H1 (cell line): Measurements from ENCODE around the gene THBD. TPM values are rescaled to one million over a fixed set of nuclear protein-coding genes. Genes with fewer than 3 reads are reported as not detected.

ENCODE experiments used
- CTCF ChIA-PET: fragments of 300-600 bp; sonication (Branson Sonifier 250); formaldehyde crosslinking; loops from one replicate; lab custom pipeline; 2021; ENCODE audit not compliant: partially characterized antibody; lab: Charles Lee
- POLR2A ChIA-PET: fragments of 300-600 bp; sonication (Branson Sonifier 250); formaldehyde crosslinking; loops from one replicate; lab custom pipeline; 2021; ENCODE audit warnings: inconsistent platforms; ENCODE audit not compliant: partially characterized antibody; lab: Charles Lee
- DNase-seq, 2 experiments: peaks; one replicate each; pipeline versions ENCODE4 v3.0.0 to v3.0.0-alpha.2; 2010 to 2022; ENCODE audit warnings: low spot score in 2 of 2, low read depth in 1 of 2, mixed read lengths in 1 of 2
- FAIRE-seq: peaks from 2 replicates; lab custom pipeline; 2011; peaks lifted over from hg19 to GRCh38; lab: Jason Lieb, UNC
- H2AFZ ChIP-seq: 2 replicates; pipeline ENCODE4 v1.8.1; 2012; ENCODE audit warnings: low read length, inconsistent platforms
- H2AK5ac ChIP-seq: 2 replicates; pipeline ENCODE4 v1.6.1; 2013; ENCODE audit warnings: low read depth, low read length
- H2BK120ac ChIP-seq: replicated peaks from 2 replicates; pipeline ENCODE3; 2013; ENCODE audit warnings: low read depth, low read length, inconsistent platforms
- H2BK12ac ChIP-seq: 2 replicates; pipeline ENCODE4 v1.6.1; 2013; ENCODE audit warnings: low read depth, low read length
- H2BK15ac ChIP-seq: 2 replicates; pipeline ENCODE4 v1.6.1; 2013; ENCODE audit warnings: low read length
- H2BK20ac ChIP-seq: 2 replicates; pipeline ENCODE4 v1.6.1; 2013; ENCODE audit warnings: low read length
- H2BK5ac ChIP-seq: 2 replicates; pipeline ENCODE4 v1.6.1; 2013; ENCODE audit warnings: low read depth, low read length
- H3K14ac ChIP-seq: 2 replicates; pipeline ENCODE4 v1.6.1; 2013; ENCODE audit warnings: inconsistent platforms; ENCODE audit not compliant: insufficient read length
- H3K18ac ChIP-seq: 2 replicates; pipeline ENCODE4 v1.6.1; 2013; ENCODE audit warnings: low read length; ENCODE audit errors: extremely low read depth
- H3K23ac ChIP-seq: 2 replicates; pipeline ENCODE4 v1.6.1; 2013; ENCODE audit warnings: inconsistent platforms; ENCODE audit not compliant: insufficient read length
- H3K23me2 ChIP-seq: 2 replicates; pipeline ENCODE4 v1.6.1; 2013; ENCODE audit warnings: low read depth, low read length
- H3K27ac ChIP-seq: 2 replicates; pipeline ENCODE4 v1.6.1; 2011; ENCODE audit warnings: low read depth, low read length, inconsistent platforms
- H3K27me3 ChIP-seq, 4 experiments: replicated peaks in 1 of 4; 1 replicate in 1 of 4; 2 replicates in 3 of 4; pipeline versions ENCODE4 v1.6.1 to v1.8.1; 2011 to 2013; ENCODE audit warnings: low read length in 3 of 4, mild to moderate bottlenecking in 3 of 4, inconsistent platforms in 2 of 4, mixed read lengths in 2 of 4, moderate library complexity in 1 of 4; ENCODE audit not compliant: control insufficient read depth in 3 of 4, insufficient read depth in 3 of 4; ENCODE audit errors: extremely low read depth in 1 of 4
- H3K36me3 ChIP-seq, 4 experiments: 2 replicates each; pipeline versions ENCODE4 v1.6.1 to v1.8.1; 2011 to 2013; ENCODE audit warnings: mild to moderate bottlenecking in 4 of 4, low read length in 3 of 4, moderate library complexity in 2 of 4, control low read depth in 1 of 4, inconsistent platforms in 1 of 4; ENCODE audit not compliant: insufficient read depth in 4 of 4, control insufficient read depth in 2 of 4
- H3K4ac ChIP-seq: replicated peaks from 2 replicates; pipeline ENCODE3; 2013; ENCODE audit warnings: low read length, low read depth, mixed read lengths, inconsistent platforms; ENCODE audit not compliant: insufficient read length
- H3K4me1 ChIP-seq, 4 experiments: replicated peaks in 1 of 4; 1 replicate in 1 of 4; 2 replicates in 3 of 4; pipeline versions ENCODE4 v1.6.1 to v1.8.1; 2011 to 2013; ENCODE audit warnings: low read length in 3 of 4, inconsistent platforms in 2 of 4, mixed read lengths in 1 of 4; ENCODE audit not compliant: insufficient read depth in 4 of 4, control insufficient read depth in 3 of 4
- H3K4me2 ChIP-seq, 2 experiments: 2 replicates each; pipeline versions ENCODE4 v1.6.1 to v1.8.1; 2011 to 2013; ENCODE audit warnings: low read depth in 2 of 2, low read length in 2 of 2, control low read depth in 1 of 2, inconsistent platforms in 1 of 2, mild to moderate bottlenecking in 1 of 2; ENCODE audit not compliant: insufficient read depth in 1 of 2
- H3K4me3 ChIP-seq, 4 experiments: fragments of 200-600, 300-600 bp in 1 of 4; sonication (generic), shearing (Covaris generic), sonication (Bioruptor Twin) in 1 of 4; 2 replicates each; pipeline versions ENCODE4 v1.5.1 to v1.8.1; 2011 to 2016; ENCODE audit warnings: low read length in 4 of 4, low read depth in 3 of 4, control low read depth in 2 of 4, inconsistent platforms in 2 of 4, mild to moderate bottlenecking in 2 of 4, mixed read lengths in 1 of 4, moderate library complexity in 1 of 4; ENCODE audit not compliant: insufficient read depth in 2 of 4; ENCODE audit errors: extremely low read depth in 1 of 4
- H3K56ac ChIP-seq: replicated peaks from 2 replicates; pipeline ENCODE3; 2013; ENCODE audit warnings: low read depth, mild to moderate bottlenecking, mixed read lengths, low read length, inconsistent platforms; ENCODE audit not compliant: insufficient read length
- H3K79me1 ChIP-seq: 2 replicates; pipeline ENCODE4 v1.6.1; 2013; ENCODE audit warnings: low read depth, low read length, control low read depth
- H3K79me2 ChIP-seq, 2 experiments: 2 replicates each; pipeline versions ENCODE4 v1.6.1 to v1.8.1; 2012 to 2013; ENCODE audit warnings: low read length in 2 of 2, mild to moderate bottlenecking in 2 of 2, inconsistent platforms in 1 of 2; ENCODE audit not compliant: insufficient read depth in 2 of 2, control insufficient read depth in 1 of 2
- H3K9ac ChIP-seq, 4 experiments: replicated peaks in 1 of 4; 1 replicate in 1 of 4; 2 replicates in 3 of 4; pipeline versions ENCODE4 v1.6.1 to v1.8.1; 2011 to 2013; ENCODE audit warnings: low read depth in 3 of 4, low read length in 3 of 4, control low read depth in 2 of 4, mild to moderate bottlenecking in 2 of 4, moderate library complexity in 2 of 4, inconsistent platforms in 1 of 4; ENCODE audit errors: extremely low read depth in 1 of 4
- H3K9me3 ChIP-seq, 2 experiments: 2 replicates each; pipeline versions ENCODE4 v1.6.1 to v1.8.1; 2012 to 2013; ENCODE audit warnings: mild to moderate bottlenecking in 2 of 2, moderate library complexity in 2 of 2, control low read depth in 1 of 2, inconsistent platforms in 1 of 2, low read depth in 1 of 2, low read length in 1 of 2, mixed read lengths in 1 of 2; ENCODE audit not compliant: insufficient read depth in 2 of 2
- H4K20me1 ChIP-seq, 2 experiments: replicated peaks in 1 of 2; 2 replicates each; pipeline versions ENCODE3 to v1.8.1; 2011 to 2013; ENCODE audit warnings: inconsistent platforms in 2 of 2, low read length in 2 of 2, mild to moderate bottlenecking in 1 of 2; ENCODE audit not compliant: insufficient read depth in 2 of 2, control insufficient read depth in 1 of 2
- H4K5ac ChIP-seq: 2 replicates; pipeline ENCODE4 v1.6.1; 2013; ENCODE audit warnings: low read length, low read depth, mixed read lengths, inconsistent platforms; ENCODE audit not compliant: insufficient read length
- H4K8ac ChIP-seq: 2 replicates; pipeline ENCODE4 v1.8.0; 2013; ENCODE audit warnings: mild to moderate bottlenecking, moderate library complexity, low read length, inconsistent platforms; ENCODE audit not compliant: insufficient read depth; ENCODE audit errors: extremely low read depth
- H4K91ac ChIP-seq: replicated peaks from 2 replicates; pipeline ENCODE3; 2013; ENCODE audit warnings: low read length, mixed read lengths, inconsistent platforms; ENCODE audit not compliant: insufficient read length
- BRCA1 ChIP-seq: IDR thresholded peaks from 2 replicates; pipeline ENCODE4 v1.6.1; 2012; ENCODE audit warnings: low read depth, low read length, improper control_type of control experiment
- CREB1 ChIP-seq: IDR thresholded peaks from 2 replicates; pipeline ENCODE4 v1.6.1; 2012; ENCODE audit warnings: inconsistent platforms
- EGR1 ChIP-seq: IDR thresholded peaks from 2 replicates; pipeline ENCODE4 v1.6.1; 2011; ENCODE audit warnings: low read depth, low read length, borderline replicate concordance
- EP300 ChIP-seq, 2 experiments: IDR thresholded peaks; 1 replicate in 1 of 2; 2 replicates in 1 of 2; pipeline ENCODE4 v1.6.1; 2011 to 2012; ENCODE audit warnings: low read depth in 2 of 2, low read length in 2 of 2, mild to moderate bottlenecking in 2 of 2, borderline replicate concordance in 1 of 2, inconsistent platforms in 1 of 2, moderate library complexity in 1 of 2
- FOSL1 ChIP-seq: IDR thresholded peaks from 2 replicates; pipeline ENCODE4 v1.6.1; 2011; ENCODE audit warnings: mild to moderate bottlenecking, low read depth, low read length, moderate library complexity; ENCODE audit not compliant: insufficient read depth
- GTF2F1 ChIP-seq: IDR thresholded peaks from 2 replicates; pipeline ENCODE4 v1.6.1; 2012; ENCODE audit warnings: low read depth, low read length, improper control_type of control experiment, borderline replicate concordance
- HDAC6 ChIP-seq: IDR thresholded peaks from one replicate; pipeline ENCODE4 v1.7.1; 2012; ENCODE audit warnings: low read depth, mild to moderate bottlenecking, inconsistent platforms, low read length, moderate library complexity
- RBBP5 ChIP-seq: IDR thresholded peaks from 2 replicates; pipeline ENCODE4 v1.7.1; 2012; ENCODE audit warnings: low read depth, mild to moderate bottlenecking, inconsistent platforms, low read length, moderate library complexity, borderline replicate concordance
- SP4 ChIP-seq: IDR thresholded peaks from 2 replicates; pipeline ENCODE4 v1.6.1; 2012; ENCODE audit warnings: low read length, inconsistent platforms
- SRF ChIP-seq: IDR thresholded peaks from 2 replicates; pipeline ENCODE4 v1.6.1; 2011; ENCODE audit warnings: mild to moderate bottlenecking, low read depth, low read length, moderate library complexity
- TAF1 ChIP-seq: IDR thresholded peaks from 2 replicates; pipeline ENCODE4 v1.6.1; 2011; ENCODE audit warnings: mild to moderate bottlenecking, low read depth, low read length
- TAF7 ChIP-seq: optimal IDR thresholded peaks from 2 replicates; pipeline ENCODE3; 2011; ENCODE audit warnings: low read depth, mild to moderate bottlenecking, inconsistent platforms, low read length, moderate library complexity, borderline replicate concordance
- USF2 ChIP-seq: IDR thresholded peaks from 2 replicates; pipeline ENCODE4 v1.6.1; 2011; ENCODE audit warnings: low read length, improper control_type of control experiment
- ZNF274 ChIP-seq: IDR thresholded peaks from 2 replicates; pipeline ENCODE4 v1.7.0; 2012; ENCODE audit warnings: low read length, borderline replicate concordance; ENCODE audit errors: extremely low read depth
- WGBS, 2 experiments: shearing (Covaris generic) in 1 of 2; methylation state at CpG; one replicate each; pipeline versions ENCODE4 v1.1.6 to v1.1.7; 2013 to 2015; ENCODE audit warnings: low lambda C conversion rate in 2 of 2, mixed read lengths in 2 of 2, inconsistent platforms in 1 of 2, low coverage in 1 of 2, missing lambda C conversion rate in 1 of 2; ENCODE audit not compliant: insufficient replicate concordance in 2 of 2, insufficient coverage in 1 of 2, insufficient read length in 1 of 2; ENCODE audit errors: extremely low coverage in 1 of 2, missing lambda C conversion rate in 1 of 2; 5-methylcytosine and 5-hydroxymethylcytosine counted together
- polyA plus RNA-seq, 7 experiments: library from polyadenylated mRNA; depleted of rRNA in 3 of 7; stranded (reverse) in 5 of 7; unstranded in 2 of 7; fragments of >200 nt in 5 of 7; fragments of 200-250 nt in 2 of 7; gene quantifications; 1 replicate in 5 of 7; 2 replicates in 1 of 7; 4 replicates in 1 of 7; pipeline versions ENCODE4 v1.2.1 to v1.2.3, GENCODE V29; 2011 to 2013; ENCODE audit warnings: missing spikeins in 2 of 7, mixed read lengths in 2 of 7
- total RNA-seq: library from RNA; stranded (reverse); fragmentation: NEBNext Ultra II Directional; extraction: Animal tissue kit (Norgen Biotek cat#: 25700); gene quantifications from 2 replicates; pipeline ENCODE4 v1.2.1, GENCODE V29; 2021

THBD gene
- total and polyA plus RNA-seq, 2 of the 8 experiments (the other 6 are each of a cell fraction or from before 2014, with no cell fraction given), result 0.21 to 0.43 TPM

GRCh38 chr20:23094927-23095326 is 45.5 kb upstream of the THBD start:
- Histone ChIP-seq H3K14ac (no peak overlapping the region), H3K79me2 (no peaks in the 10 kb centered on the region), H2BK12ac (no peak overlapping the region), H2BK20ac (0 out of 2 replicates have a peak overlapping the region, but pooled peaks have one; percentile 72), H3K36me3 (no peaks in the 10 kb centered on the region), H3K27me3 (no peaks in the 10 kb centered on the region), H4K91ac (peak overlapping the region; percentile 9), H3K9me3 (no peaks in the 10 kb centered on the region), H4K20me1 (no peaks in the 10 kb centered on the region), H2AK5ac (no peak overlapping the region), H2BK5ac (no peak overlapping the region), H4K5ac (no peak overlapping the region), H2AFZ (no peak overlapping the region), H2BK15ac (no peak overlapping the region), H4K8ac (peak overlapping the region; percentile 57; the same call in 1 of the 2 replicates), H3K18ac (no peak overlapping the region), H3K4me1 (peaks cover 0 to 4% (median 2%) of the 10 kb centered on the region in 4 experiments; a peak in 3 of 7 replicates), H3K23me2 (no peaks in the 10 kb centered on the region), H3K4me3 (no peak overlapping the region), H2BK120ac (no peak overlapping the region), H3K4me2 (no peak overlapping the region), H3K56ac (no peak overlapping the region), H3K4ac (no peak overlapping the region), H3K79me1 (no peaks in the 10 kb centered on the region), H3K23ac (no peak overlapping the region), H3K9ac (no peak overlapping the region), H3K27ac (no peak overlapping the region)
- FAIRE-seq, result no peak
- ChIA-PET CTCF (interaction anchor here (0.9 to 3.1 kb wide), 5 partner anchors 11 to 140 kb away, joined by 3 to 15 read pairs (median 5); no protein-coding TSS in a partner anchor), POLR2A (no interaction called here)
- DNase-seq, result no peak
- WGBS, 2 experiments, result 88% methylated on average over 8 of the region's 8 CpGs; no CpG with 5 or more reads in 1 of the 2 experiments
- TF ChIP-seq HDAC6 (no peak), SRF (no peak), TAF7 (no peak), ZNF274 (no peak), SP4 (no peak), RBBP5 (no peak), USF2 (no peak), GTF2F1 (no peak), FOSL1 (no peak), EGR1 (no peak), EP300 (IDR thresholded peaks at IDR 0.05; ENCODE audit: borderline replicate concordance in 1 of 2, low read depth in 2 of 2, low read length in 2 of 2) (no peak), TAF1 (no peak), CREB1 (no peak), BRCA1 (no peak)
